Measurements from ENCODE around the gene PUM1. TPM values are rescaled to one million over a fixed set of nuclear protein-coding genes. Genes with fewer than 3 reads are reported as not detected.
"Not testable (repeated sequence)": the region's sequence is repeated elsewhere in the genome, so short reads cannot be mapped to it uniquely, and the experiment has no call there.

Gene PUM1
- total and polyA plus RNA-seq, 10 of the 15 experiments (the other 5 are each of a cell fraction or from before 2014, with no cell fraction given): 21.4 to 75.3 (median 42.4) TPM

GRCh38 chr1:31062867-31063380 is 2.6 kb downstream of the PUM1 start:
- ChIA-PET RAD21 (ENCODE audit: unreplicated experiment) (interaction anchor here (1.0 kb wide), 1 partner anchor 52 kb away, joined by 3 read pairs; no protein-coding TSS in a partner anchor), CTCF (interaction anchor here (1.1 kb wide), 1 partner anchor 100 kb away, joined by 4 read pairs; no protein-coding TSS in a partner anchor), POLR2A (interaction anchor here (0.9 to 1.5 kb wide), 3 partner anchors 23 to 79 kb away, joined by 3 to 4 read pairs (median 4); no protein-coding TSS in a partner anchor), SMC1A (ENCODE audit: uncharacterized antibody, unreplicated experiment) (interaction anchor here (1.0 to 1.8 kb wide), 5 partner anchors 12 to 81 kb away, joined by 4 to 8 read pairs (median 4); no protein-coding TSS in a partner anchor)
- Histone ChIP-seq H4K20me1 (ENCODE audit: control insufficient read depth, insufficient read depth) (peaks cover 4% of the 10 kb centered on the region; the same call in 1 of the 2 replicates), H3K9ac (ENCODE audit: control insufficient read depth, insufficient read depth, low read length) (peak overlapping the region; percentile 100), H3K4me2 (ENCODE audit: control insufficient read depth, insufficient read depth) (peak overlapping the region; percentile 56), H3K36me3 (ENCODE audit: control insufficient read depth in 2 of 2, insufficient read depth in 2 of 2, low read length in 1 of 2) (peaks cover 4 to 7% of the 10 kb centered on the region in 2 experiments; a peak in 3 of 4 replicates), H3K4me3 (peak overlapping the region; percentile 99), H3K27me3 (replicated peaks in 1 of 2; ENCODE audit: control insufficient read depth in 2 of 2, insufficient read depth in 2 of 2, low read length in 1 of 2) (no peaks in the 10 kb centered on the region), H3K4me1 (ENCODE audit: control insufficient read depth, insufficient read depth, low read length) (no peaks in the 10 kb centered on the region), H3K27ac (ENCODE audit: control insufficient read depth, insufficient read depth) (peak overlapping the region; percentile 96; the same call in 1 of the 2 replicates), H3K9me3 (replicated peaks; ENCODE audit: control insufficient read depth, insufficient read depth, low read length) (no peaks in the 10 kb centered on the region), H3K79me2 (ENCODE audit: control insufficient read depth, insufficient read depth, low read length) (peaks cover 72% of the 10 kb centered on the region), H2AFZ (ENCODE audit: control insufficient read depth, low read depth, low read length) (no peak overlapping the region)
- 12% methylated on average over 4 of the region's 4 CpGs for WGBS (ENCODE audit: insufficient coverage, insufficient replicate concordance, low lambda C conversion rate, missing lambda C conversion rate)
- DNase-seq (ENCODE audit: low read depth, low spot score) (no peak), FAIRE-seq (no peak), ATAC-seq (0 out of 3 replicates have a peak, but pooled peaks have one; percentile 1)
- in situ Hi-C loops (cut with MboI): no loop called here
- BruUV-seq (replicated peaks): no TSS peak
- no peak for TF ChIP-seq SMC3 (IDR thresholded peaks at IDR 0.05; ENCODE audit: borderline replicate concordance, low read length)
- no peak for TF ChIP-seq ZNF592 (IDR thresholded peaks at IDR 0.05)
- no peak for TF ChIP-seq ETV6 (conservative IDR thresholded peaks at IDR 0.05 in 1 of 2, IDR thresholded peaks at IDR 0.05 in 1 of 2; ENCODE audit: borderline replicate concordance in 1 of 2, low read depth in 1 of 2)
- 0 out of 4 replicates have a peak, but pooled peaks of 1 of the 2 experiments have one; percentile 27 for TF ChIP-seq CEBPB (IDR thresholded peaks at IDR 0.05; ENCODE audit: borderline replicate concordance in 1 of 2, low read depth in 2 of 2, low read length in 2 of 2)
- intact Hi-C loops (cut with micrococcal nuclease; ENCODE audit: unreplicated experiment): loop anchor here (5.0 kb wide), 1 partner anchor 51 kb away; no protein-coding TSS in a partner anchor

GRCh38 chr1:31062162-31062866 is 3.2 kb downstream of the PUM1 start:
- H3K9me3 ChIP-seq (replicated peaks; ENCODE audit: control insufficient read depth, insufficient read depth, low read length); FAIRE-seq; H4K20me1 ChIP-seq (ENCODE audit: control insufficient read depth, insufficient read depth); BruUV-seq (replicated peaks); DNase-seq (ENCODE audit: low read depth, low spot score); H3K27me3 ChIP-seq (replicated peaks in 1 of 2; ENCODE audit: control insufficient read depth in 2 of 2, insufficient read depth in 2 of 2, low read length in 1 of 2); H2AFZ ChIP-seq (ENCODE audit: control insufficient read depth, low read depth, low read length); H3K36me3 ChIP-seq (ENCODE audit: control insufficient read depth in 2 of 2, insufficient read depth in 2 of 2, low read length in 1 of 2); ATAC-seq; SMC1A ChIA-PET (ENCODE audit: uncharacterized antibody, unreplicated experiment); CTCF ChIA-PET; H3K4me1 ChIP-seq (ENCODE audit: control insufficient read depth, insufficient read depth, low read length); in situ Hi-C loops (cut with MboI): not testable (repeated sequence)
- H3K9ac ChIP-seq (ENCODE audit: control insufficient read depth, insufficient read depth, low read length): peak overlapping the region; percentile 15; the same call in 1 of the 2 replicates
- H3K27ac ChIP-seq (ENCODE audit: control insufficient read depth, insufficient read depth): peak overlapping the region; percentile 96; the same call in 1 of the 2 replicates
- intact Hi-C loops (cut with micrococcal nuclease; ENCODE audit: unreplicated experiment): loop anchor here (5.0 kb wide), 1 partner anchor 50 kb away; no protein-coding TSS in a partner anchor
- POLR2A ChIA-PET: interaction anchor here (1.0 kb wide), 1 partner anchor 22 kb away, joined by 3 read pairs; no protein-coding TSS in a partner anchor
- H3K79me2 ChIP-seq (ENCODE audit: control insufficient read depth, insufficient read depth, low read length): peaks cover 78% of the 10 kb centered on the region
- RAD21 ChIA-PET (ENCODE audit: unreplicated experiment): interaction anchor here (1.2 kb wide), 1 partner anchor 105 kb away, joined by 3 read pairs; no protein-coding TSS in a partner anchor
- WGBS (ENCODE audit: insufficient coverage, insufficient replicate concordance, low lambda C conversion rate, missing lambda C conversion rate): 78% methylated on average over 13 of the region's 14 CpGs
- peak overlapping the region; percentile 99 for H3K4me3 ChIP-seq
- peak overlapping the region; percentile 56 for H3K4me2 ChIP-seq (ENCODE audit: control insufficient read depth, insufficient read depth)

All from GM12878 (cell line).